SIG-M5 treated with dmso at 0.1 percent for 504 hours (cell line): Measurements from ENCODE around the gene ETS1.

Experiments used
- DNase-seq: peaks from one replicate; lab custom pipeline; 2025; ENCODE audit not compliant: unreplicated experiment; lab: John Stamatoyannopoulos, UW

ETS1 gene, protein sequence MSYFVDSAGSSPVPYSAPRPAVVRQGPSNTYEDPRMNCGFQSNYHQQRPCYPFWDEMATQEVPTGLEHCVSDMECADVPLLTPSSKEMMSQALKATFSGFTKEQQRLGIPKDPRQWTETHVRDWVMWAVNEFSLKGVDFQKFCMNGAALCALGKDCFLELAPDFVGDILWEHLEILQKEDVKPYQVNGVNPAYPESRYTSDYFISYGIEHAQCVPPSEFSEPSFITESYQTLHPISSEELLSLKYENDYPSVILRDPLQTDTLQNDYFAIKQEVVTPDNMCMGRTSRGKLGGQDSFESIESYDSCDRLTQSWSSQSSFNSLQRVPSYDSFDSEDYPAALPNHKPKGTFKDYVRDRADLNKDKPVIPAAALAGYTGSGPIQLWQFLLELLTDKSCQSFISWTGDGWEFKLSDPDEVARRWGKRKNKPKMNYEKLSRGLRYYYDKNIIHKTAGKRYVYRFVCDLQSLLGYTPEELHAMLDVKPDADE

DNA sequence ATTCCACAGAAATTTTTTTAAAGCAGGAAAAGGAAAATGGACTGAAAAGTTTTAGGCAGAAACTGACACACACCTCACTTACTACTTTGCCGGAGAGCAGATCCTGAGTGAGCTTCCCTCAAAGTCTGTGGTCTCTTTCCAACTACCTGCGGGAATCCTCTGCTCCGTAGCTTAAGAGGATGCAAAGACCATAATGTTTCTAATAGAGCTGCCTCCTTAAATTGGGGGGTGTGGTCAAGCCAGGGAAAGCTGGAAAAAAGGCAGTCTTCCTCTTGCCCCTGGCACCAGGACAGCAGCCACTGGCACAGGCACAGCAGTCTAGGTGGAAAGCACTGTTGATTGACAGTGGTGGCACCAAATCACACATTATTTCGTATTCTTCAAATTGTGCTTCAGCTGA, at the start of gene ETS1:
ETS1 (minus strand) TSS at position 144 of the 400 bp plus-strand sequence. CDS start 14,428 bp downstream, outside the sequence.
- DNase-seq = no peak

DNA sequence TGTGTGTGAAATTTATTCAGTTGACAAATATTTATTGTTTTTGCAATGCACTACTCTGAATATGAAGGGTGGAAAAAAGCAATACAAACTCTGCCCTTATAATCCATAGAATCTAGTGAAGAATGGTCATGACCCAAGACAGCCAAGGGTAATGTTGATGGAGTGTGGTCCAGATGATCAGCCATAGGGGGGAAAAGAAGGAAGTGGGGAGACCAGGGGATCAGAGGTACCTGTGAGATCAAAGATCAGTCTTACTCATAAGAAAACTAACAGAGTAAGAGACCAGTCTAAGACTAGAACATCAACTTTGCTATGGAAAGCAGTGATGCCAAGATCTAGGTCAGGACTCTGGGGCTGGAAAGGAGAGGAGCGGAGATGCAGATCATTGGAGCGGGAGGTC, 47.0 kb upstream of the ETS1 start:
- DNase-seq = no peak

DNA sequence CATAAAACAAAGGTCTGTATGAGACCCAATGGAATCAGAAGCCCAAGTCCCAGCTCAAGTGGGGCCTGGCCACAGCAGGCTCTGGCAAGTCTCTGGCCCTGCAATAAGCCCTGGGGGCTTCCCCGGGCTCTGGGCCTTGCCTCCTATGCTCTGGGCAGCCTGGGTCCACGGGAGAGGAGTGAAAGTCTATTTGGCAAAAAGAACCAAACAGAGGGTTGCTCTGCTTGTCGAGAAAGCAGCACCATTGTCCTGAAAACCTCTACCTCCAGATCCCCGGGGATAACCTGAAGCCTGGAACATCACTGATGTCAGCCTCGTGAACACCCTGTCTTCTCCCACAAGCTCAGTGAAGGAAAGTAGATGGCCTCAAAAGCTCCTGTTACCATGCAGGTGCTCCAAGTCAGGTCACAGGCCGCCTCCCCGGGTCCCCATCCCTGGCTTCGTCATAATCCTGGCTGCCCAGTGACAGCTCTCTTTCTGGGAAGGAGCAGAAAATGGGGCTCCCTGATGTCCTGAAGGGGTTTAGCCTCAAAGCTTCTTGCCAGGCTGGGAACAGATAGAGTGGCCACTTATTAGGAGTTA, 46.1 kb upstream of the ETS1 start:
- no peak for DNase-seq

DNA sequence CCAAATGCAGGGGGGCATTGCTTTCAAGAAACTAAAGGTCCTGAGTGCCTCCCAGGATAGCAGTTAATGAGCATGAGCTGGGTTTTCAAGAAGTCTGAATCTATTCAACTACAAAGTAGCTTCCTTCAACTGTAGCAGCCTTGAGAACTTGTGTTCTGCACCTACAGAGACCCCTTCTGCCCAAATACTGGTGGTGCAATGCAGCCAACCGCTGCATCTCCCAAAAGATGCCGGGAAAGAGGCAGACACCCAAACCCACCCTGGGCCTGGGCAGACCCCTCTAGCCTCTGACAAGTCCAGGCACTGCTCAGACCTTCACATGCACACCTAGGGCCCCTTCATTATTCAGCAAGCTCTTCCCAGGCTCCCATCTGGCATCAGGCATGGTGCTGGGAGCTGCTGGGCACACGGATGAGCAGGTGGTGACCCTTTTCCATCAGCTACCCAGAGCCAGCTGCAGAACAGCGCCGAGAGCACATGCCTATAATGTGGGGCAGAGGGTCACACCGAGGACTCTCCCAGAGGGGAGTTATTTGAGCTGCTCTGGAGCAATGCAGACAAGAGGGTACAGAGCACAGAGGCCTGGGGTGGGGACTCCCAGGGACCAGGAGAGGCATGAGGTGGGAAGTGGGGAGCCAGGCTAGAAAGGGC, 44.9 kb upstream of the ETS1 start:
- DNase-seq = peak; percentile 24

DNA sequence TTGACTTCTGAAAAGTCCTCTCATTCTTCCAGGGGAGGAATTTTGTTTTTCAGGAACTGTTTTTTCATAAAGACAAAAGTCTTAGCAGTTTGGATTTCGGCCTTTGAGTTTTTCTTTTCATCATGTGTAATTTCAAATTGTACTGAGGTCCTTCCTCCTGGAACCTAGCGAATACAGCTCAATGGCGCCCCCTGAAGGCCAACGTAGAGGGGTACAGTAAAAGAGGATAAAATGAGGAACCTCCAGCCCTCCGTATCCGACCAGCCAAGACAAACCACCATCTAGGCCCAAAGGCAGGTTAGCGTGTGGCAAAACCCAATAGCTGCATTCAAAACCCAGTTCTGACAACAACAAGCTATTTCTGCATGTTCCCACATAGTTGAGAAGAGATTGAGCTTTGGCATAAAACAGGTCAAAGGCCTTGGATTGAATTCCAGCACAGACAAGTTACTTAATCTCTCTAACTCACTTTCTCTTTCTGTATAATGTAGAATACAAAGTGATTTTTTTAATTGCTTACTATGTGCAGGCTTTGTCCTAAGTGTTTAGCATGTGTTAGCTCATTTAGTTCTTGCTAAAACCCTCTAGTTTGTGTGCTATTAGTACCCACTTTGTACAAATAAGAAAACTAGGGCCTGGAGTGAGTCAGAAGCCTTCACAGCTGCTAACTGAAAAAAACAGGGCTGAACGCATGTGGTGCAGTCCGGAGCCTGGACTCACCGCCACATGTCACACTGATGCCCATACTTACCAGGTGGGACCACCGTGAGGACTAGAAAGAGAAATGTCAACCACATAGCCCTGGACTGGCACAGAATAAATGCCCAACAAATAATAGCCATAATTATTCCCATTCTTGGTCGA, 43.2 kb upstream of the ETS1 start:
- DNase-seq = peak; percentile 74

DNA sequence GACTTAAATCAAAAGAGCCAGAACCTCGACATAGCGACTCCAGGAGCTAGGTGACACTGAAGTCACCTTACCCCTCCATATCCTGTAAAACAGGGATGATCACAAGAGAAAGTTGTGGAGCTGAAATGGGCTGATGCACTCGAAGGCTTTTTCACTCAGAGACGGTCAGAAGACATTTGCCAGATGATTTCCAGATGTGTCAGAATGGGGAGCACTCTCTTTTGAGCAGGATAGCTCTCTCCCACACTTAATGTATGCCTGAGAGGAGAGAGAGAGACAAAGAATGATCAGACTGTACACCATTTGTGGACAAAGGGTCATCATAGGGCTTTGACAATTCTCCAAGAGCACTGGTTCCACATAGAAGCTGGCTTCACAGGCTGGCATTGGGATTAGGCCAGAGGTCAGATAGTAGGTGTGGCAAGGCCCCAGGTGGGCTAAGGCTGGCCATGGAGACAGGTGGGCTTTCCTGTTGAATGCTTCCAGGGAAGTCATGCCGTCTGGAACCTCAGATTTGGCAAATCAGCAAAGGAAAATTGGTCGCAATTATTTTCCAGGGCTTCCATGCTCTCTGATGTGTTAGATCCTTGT, 42.3 kb upstream of the ETS1 start:
- DNase-seq = no peak

DNA sequence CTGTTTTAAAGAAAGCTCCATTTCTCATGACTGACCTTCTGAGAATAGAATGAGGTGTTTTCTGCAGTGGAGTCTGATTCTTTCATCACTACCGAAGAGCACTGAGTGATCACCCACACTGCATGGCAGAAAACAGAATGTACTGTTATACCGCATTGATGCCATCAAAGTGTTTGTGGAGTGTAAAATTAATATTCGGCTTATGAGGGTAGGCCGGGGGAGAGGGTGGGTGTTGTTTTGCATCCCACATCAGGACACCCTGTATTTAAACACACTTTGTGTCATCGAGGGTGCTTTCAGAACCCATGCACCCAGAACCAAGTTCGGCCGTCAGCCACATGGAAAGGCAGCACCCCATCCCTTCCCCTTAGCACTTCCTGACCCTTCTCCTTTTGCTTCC, 41.3 kb upstream of the ETS1 start:
- DNase-seq = no peak

DNA sequence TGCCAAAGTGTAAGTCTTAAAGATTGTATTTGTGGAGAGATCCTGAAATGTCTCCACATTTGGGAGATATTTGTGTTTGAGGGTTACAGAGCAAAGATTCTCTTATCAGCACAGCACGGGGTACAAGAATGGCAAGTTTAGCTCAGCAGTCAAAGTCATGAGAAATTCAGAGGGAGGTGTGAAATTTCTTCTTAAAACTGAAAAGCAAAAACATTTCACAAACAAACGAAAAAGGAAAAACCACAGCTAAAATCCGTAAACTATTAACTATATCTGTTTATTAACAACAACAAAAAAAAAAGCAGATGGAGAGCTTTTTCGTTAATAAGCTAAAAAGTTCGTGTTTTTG, 40.9 kb upstream of the ETS1 start:
- no peak for DNase-seq

DNA sequence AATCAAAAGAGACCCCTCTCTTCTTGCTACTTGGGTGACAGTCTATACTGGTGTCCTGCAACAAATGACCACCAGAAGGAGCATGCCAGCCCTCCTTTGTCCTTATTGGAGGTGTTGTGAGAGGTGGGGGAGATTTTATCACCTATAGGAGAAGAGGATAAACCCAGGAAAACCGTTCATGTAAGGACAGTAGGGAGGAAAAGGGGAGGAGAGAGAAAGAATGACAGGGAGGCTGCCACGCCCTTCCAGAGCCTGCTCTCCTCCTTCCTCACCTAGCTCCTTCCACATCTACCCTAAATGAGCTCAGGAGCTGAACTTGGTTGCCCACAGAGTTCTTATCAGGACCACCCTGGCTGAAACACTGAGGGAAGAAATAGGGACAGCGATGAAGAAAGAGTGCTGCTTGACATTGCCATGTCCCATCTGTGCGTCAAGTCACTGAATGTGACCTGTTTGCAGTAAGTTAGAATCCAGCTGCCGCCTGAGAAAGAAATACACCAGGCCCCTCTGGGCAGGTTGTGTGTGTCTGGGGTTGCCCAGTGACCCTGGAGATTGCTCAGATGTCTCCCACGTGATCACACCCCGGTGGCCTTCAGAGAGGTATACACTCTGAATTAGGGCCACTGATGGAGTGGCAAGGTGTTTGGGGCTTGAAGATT, 40.4 kb upstream of the ETS1 start:
- DNase-seq = no peak

DNA sequence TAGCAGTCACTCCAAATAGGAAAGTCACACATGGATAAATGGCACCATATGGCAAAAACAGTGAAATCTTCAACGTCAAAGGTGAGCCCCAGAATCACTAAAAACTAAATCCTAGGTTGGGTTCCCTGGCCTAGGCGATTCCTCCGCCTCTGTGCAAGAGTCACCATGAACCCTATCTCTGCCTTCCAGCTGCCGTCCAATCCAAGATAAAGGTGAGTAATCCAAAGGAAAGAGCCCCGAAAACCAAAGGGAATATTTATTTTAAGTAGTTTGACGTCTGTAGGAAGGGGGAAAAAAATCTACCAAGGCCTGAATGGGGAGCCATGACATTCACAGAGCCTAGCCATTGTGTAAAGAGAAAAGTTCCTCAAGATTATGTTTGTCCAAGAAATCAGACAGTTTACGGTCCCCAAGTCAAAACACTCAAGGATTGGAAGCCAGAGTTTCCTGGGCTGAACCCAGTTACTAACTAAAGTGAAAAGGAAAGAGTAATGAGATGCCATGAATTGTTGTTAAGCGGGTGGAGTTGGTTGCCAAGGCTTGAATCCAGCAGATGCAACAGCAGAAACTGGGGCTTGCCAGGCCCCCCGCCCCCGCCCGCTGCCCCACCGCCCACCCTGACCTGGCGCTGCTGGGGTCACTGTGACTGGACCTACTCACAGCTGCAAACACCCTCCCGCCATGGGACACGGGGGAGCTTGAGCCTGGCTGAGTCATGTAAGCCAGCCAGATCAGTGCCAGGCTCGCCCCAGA, 39.7 kb upstream of the ETS1 start:
- DNase-seq = no peak

DNA sequence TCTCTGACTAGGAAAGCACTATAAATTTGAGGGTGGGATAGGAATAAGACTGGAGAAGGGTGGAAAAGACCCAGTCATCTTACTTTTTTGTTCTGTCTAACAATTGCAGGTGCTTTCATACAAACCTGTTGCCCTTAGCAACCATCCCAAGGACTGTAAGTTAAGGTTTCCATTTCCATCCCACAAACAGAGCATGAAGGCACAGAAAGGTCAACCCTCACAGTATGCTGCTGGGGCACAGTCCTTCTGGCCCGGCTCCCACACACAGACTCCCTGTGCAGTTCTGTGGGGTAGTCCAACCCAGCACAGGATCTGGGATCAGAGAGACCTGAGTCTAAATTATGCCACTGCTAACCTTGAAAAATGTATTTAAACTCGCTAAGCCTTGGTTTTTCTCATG, 38.4 kb upstream of the ETS1 start:
- DNase-seq = no peak

DNA sequence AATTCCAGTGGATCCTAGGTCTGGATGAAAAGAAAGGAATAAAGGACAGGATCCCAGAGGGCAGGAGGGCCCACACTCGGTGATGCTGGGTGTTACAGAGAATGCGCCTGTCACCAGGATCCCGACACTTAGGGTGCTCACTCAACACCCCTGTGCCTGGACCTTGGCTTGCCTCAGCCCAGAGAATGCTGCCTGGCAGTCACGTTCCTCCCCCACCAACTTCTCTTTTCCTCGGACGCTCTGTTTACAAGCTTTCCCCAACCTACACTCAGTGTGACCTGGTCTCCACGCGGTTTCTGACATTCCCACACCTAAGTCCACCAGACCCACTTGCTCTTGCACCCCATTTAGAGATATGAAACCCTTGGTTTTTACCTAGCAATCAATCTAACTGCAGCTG, 38.0 kb upstream of the ETS1 start:
- DNase-seq = no peak

DNA sequence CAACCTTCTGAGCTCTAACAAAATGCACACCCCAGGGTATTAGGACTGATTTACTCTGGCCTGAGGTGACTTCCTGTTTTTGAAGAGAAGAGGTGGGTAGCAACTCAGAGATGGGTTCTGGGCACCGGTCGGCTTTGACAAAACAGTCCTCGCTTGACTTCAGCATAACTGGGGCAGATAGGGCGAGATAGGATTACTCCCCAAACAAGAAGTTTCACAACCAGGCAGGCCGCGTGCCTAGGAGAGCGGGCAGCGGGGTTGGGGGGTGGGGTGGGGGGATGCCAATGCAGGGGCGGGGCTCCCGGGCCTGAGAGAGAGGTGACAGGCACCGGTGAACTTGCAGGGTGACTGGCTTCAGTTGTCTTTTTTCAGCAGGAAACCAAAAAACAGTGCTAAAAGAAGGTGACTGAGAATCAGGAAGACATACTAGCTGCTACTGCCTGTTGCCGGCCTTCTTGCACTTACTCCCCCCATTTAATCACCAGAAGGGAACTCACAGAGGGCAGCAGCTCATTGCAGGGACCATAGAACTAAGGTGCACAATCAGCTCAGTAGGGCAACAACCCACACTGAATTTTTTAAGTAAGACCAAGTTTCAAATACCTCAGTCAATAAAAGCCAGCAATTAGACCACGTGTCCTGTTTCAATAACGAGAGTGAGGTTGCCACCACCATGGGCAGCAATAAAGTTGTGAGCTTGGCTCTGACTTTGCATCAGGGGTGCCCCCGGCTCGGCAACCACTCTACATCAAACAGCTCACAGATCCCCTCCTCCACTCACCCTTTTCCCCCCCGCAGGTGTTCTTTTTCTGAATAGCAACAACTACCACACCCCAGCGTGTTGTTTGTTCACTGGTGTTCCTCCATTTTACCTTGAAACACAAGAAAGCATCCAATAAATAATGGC, 37.2 kb upstream of the ETS1 start:
- no peak for DNase-seq

DNA sequence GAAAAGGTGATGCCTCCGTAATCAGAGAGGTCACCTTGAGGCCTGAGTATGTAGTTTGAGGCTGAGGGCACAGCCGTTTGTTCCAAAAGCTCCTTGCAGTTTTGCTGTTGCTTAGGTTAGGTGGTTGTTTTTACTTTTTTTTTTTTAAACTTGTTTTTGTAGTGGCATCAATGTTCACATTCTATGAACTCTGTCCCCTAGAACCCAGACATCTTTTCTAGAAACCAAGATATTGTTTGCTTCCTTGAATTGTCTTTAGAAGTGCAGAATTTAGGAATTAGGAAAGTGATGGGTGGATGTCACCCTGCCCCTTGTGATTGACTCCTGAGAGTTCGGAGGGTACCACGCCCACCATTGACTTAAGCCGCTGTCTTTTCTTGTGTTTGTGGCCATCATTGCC, 35.7 kb upstream of the ETS1 start:
- no peak for DNase-seq

DNA sequence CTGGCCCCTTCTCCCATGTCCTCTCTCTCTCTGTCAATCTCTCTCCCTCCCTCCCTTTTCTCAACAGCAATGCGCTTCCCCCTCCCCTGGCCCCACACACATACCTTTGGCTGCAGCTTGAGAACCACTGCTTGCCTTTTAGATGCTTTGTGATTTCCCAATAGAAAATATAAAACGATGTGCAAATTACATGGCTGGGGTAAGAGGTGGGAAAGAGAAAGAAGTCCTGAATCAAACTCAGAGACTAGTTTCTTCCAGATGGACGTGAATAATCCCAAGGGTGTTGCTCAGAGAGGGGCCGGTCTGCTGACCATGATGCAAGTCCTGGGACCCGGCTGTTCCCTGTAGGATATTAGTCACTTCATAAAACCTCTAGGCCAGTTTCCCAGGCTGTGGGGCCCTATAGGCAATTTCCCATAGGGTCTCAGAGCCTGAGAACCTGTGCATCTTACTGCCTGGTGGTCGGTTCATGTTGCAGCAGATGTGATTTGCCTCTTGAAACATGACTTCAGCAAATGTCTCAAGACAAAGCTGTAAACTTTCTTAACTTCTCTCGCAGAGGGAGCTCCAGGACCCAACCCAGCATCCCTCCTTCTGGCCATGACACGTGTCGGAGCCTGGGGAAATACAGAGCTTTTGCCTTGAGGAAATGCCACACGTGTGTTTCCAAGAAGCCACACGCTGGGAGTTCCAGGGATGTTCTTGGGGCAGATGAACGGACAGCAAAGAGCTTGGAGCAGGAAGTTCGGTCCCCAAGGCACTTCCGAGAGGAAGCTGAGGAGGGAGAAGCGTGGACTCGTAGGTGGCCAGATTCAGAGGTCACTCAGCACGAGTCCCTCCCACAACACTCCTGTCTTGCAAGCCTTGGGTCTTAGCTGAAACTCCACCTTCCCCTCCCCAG, 34.5 kb upstream of the ETS1 start:
- no peak for DNase-seq

DNA sequence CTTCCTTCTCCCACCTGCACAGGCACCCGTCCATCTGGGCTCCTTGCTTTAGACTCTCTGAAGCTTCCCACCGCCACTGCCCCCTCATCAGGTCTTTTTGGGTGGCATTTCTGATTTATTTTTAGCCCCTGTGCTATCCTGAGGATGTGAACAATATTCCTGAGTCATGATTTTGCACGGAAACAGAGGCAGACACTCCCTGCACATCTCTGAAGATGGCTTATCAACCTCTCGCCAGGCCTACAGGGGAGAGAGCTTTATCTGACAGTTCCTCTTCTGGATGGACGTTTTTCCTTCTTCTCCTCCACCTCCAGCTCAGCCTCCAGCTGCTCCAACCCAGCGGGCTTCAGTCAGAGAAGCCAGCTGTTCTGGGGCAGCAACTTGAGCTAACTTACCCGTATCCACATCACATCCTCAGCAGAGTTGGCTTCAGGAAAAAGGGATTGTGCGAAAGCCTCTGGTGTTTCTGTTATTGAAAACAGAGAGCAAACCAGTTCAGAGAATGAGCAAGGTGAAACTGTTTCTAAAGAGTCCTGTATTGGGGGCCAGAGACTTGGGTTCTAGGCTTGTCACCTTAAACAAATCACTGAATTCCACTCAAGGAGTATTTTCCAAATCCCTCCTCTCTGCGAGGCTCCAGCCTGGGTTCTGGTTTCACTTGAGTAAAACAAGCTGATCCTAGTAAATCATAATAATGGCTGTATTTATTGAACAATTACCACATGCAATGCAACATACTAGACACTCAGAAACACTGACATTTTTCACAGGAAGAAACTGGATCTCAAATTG, 33.1 kb upstream of the ETS1 start:
- DNase-seq = no peak
